Measurements from ENCODE around the gene APBA2.

DNA sequence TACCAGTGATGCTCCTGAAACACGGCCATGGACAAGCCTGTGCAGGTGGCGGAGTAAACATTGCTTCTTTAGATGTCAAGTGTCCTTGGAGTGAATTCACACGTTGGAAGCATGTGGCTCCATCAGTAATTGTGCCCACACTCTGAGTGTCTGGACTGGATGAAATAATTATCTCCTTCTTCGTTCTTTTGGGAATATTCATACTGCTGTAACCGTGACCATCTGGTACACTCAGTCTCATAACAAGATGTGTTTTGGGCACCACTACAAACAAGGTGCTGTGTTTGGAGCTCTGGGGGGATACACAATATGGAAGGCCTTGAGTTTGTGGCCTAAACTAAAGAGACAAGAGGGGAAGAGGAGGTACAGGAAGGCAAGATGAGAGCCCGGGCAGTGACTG is 165.6 kb downstream of the APBA2 start:
- TF ChIP-seq, protein P1, sequence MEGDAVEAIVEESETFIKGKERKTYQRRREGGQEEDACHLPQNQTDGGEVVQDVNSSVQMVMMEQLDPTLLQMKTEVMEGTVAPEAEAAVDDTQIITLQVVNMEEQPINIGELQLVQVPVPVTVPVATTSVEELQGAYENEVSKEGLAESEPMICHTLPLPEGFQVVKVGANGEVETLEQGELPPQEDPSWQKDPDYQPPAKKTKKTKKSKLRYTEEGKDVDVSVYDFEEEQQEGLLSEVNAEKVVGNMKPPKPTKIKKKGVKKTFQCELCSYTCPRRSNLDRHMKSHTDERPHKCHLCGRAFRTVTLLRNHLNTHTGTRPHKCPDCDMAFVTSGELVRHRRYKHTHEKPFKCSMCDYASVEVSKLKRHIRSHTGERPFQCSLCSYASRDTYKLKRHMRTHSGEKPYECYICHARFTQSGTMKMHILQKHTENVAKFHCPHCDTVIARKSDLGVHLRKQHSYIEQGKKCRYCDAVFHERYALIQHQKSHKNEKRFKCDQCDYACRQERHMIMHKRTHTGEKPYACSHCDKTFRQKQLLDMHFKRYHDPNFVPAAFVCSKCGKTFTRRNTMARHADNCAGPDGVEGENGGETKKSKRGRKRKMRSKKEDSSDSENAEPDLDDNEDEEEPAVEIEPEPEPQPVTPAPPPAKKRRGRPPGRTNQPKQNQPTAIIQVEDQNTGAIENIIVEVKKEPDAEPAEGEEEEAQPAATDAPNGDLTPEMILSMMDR (IDR thresholded peaks at IDR 0.05): no peak
- no peak for TF ChIP-seq POLR2A (IDR thresholded peaks at IDR 0.05)
